RWPE1 (cell line): Measurements from ENCODE around the gene CD63.
A peak's percentile ranks its signal among the peaks of the same experiment; 100 is the strongest.
"Not testable (repeated sequence)": the region's sequence is repeated elsewhere in the genome, so short reads cannot be mapped to it uniquely, and the experiment has no call there.

Source experiments
- CTCF ChIA-PET: fragments of 350-600 bp; sonication (Branson Sonifier 250); formaldehyde crosslinking; extraction: SDS; loops from one replicate; lab custom pipeline; 2021; lab: Yijun Ruan, JAX
- POLR2A ChIA-PET: fragments of 400-600 bp; formaldehyde crosslinking; extraction: SDS; loops from one replicate; lab custom pipeline; 2020; ENCODE audit warnings: antibody characterized with exemption; ENCODE audit not compliant: low non-redundant PET; lab: Yijun Ruan, JAX
- DNase-seq: peaks from one replicate; pipeline ENCODE4 v3.0.0; 2012; ENCODE audit warnings: low spot score
- H3K27ac ChIP-seq: fragments of 450-650 bp; 2 replicates; pipeline ENCODE4 v1.5.1; 2017
- TF ChIP-seq, protein P1 (sequence below): fragments of 450-650 bp; conservative IDR thresholded peaks from 2 replicates; pipeline ENCODE4 v1.5.1; 2017; ENCODE audit warnings: low read depth, mild to moderate bottlenecking

CD63 gene

DNA sequence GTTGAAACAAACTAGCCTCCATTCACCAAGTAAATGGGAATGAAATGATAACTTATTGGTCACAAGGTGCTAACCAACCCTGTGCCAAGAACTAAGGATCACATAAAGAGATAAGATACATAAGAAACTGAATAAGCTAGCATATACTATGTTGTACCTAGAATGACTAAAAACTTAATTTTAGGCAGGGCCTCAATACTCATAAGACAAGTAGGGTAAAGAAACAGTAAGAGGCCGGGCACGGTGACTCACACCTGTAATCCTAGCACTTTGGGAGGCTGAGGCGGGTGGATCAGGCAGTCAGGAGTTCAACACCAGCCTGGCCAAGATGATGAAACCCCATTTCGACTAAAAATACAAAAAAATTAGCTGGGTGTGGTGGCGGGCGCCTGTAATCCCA, 31.9 kb upstream of the CD63 start:
- DNase-seq: no peak
- H3K27ac ChIP-seq: no peak overlapping the region
- ChIA-PET CTCF (no interaction called here), POLR2A (no interaction called here)
- TF ChIP-seq, protein P1, sequence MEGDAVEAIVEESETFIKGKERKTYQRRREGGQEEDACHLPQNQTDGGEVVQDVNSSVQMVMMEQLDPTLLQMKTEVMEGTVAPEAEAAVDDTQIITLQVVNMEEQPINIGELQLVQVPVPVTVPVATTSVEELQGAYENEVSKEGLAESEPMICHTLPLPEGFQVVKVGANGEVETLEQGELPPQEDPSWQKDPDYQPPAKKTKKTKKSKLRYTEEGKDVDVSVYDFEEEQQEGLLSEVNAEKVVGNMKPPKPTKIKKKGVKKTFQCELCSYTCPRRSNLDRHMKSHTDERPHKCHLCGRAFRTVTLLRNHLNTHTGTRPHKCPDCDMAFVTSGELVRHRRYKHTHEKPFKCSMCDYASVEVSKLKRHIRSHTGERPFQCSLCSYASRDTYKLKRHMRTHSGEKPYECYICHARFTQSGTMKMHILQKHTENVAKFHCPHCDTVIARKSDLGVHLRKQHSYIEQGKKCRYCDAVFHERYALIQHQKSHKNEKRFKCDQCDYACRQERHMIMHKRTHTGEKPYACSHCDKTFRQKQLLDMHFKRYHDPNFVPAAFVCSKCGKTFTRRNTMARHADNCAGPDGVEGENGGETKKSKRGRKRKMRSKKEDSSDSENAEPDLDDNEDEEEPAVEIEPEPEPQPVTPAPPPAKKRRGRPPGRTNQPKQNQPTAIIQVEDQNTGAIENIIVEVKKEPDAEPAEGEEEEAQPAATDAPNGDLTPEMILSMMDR: no peak

DNA sequence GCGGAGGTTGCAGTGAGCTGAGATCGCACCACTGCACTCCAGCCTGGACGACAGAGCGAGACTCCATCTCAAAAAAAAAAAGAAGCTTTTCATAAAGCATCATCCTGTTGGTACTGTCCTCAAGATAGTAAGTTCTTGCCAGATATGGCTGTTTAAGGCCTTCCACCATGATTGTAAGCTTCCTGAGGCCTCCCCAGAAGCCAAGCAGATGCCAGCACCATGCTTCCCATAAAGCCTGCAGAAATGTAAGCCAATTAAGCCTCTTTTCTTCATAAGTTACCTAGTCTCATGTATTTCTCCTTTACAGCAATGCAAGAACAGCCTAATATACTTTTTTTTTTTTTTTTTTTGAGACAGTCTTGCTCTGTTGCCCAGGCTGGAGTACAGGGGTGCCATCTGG, 29.8 kb upstream of the CD63 start:
- POLR2A ChIA-PET, H3K27ac ChIP-seq, DNase-seq: not testable (repeated sequence)
- CTCF ChIA-PET: interaction anchor here (0.6 kb wide), 1 partner anchor 32 kb away, joined by 5 read pairs; no protein-coding TSS in a partner anchor

- no peak for DNase-seq
- CTCF ChIA-PET: interaction anchor here (0.7 to 1.3 kb wide), 2 partner anchors 11 to 690 kb away, joined by 3 to 7 read pairs; no protein-coding TSS in a partner anchor
- no peak overlapping the region for H3K27ac ChIP-seq
- POLR2A ChIA-PET: no interaction called here
- TF ChIP-seq, protein P1: no peak
Observed at GRCh38 chr12:55757701-55758100, 28.9 kb upstream of the CD63 start.

DNA sequence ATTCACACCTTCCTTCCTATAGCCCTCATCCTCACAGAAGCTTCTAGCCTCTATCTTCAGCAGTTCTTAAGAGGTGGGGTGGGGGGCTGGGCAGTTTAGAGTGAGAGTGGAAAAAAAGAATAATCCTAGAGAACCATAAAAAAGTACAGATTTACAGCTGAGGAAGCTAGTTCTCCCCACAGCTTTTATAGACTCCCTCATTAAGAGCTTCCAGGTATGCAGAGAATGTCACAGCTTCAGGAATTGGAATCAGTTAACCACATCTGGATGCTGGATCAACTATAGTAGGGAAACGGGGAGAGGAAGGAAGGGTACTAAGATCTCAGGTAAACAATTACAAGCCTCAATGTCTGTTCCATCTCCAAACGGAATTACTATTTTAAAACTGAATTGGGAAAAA, 26.4 kb upstream of the CD63 start:
- TF ChIP-seq, protein P1: no peak
- H3K27ac ChIP-seq: no peak overlapping the region
- ChIA-PET CTCF (no interaction called here), POLR2A (no interaction called here)
- DNase-seq: no peak

DNA sequence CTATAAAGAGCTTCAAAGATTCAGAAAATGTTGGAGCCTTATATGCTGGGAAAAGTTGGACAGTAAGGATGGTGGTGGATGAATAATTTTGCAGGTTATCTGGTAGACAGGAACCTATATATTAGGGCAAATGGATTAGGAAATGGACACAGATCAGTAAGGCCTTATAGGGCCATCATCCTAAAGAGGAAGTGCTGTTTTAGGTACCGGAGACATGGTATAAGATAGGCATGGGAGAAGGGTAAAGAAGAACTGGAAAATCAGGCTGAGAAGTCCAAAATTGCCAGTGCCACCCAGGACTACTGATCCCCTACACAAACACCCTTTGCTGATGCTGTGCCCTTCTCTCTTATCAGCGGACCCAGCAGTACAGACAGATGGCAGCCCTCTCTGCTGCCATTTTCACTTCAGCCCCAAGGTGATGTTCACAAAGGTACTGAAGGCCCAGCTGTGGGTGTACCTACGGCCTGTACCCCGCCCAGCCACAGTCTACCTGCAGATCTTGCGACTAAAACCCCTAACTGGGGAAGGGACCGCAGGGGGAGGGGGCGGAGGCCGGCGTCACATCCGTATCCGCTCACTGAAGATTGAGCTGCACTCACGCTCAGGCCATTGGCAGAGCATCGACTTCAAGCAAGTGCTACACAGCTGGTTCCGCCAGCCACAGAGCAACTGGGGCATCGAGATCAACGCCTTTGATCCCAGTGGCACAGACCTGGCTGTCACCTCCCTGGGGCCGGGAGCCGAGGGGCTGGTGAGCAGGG, 19.6 kb upstream of the CD63 start:
- DNase-seq: no peak
- TF ChIP-seq, protein P1: no peak
- H3K27ac ChIP-seq: 0 out of 2 replicates have a peak overlapping the region, but pooled peaks have one; percentile 18
- CTCF ChIA-PET: interaction anchor here (1.0 kb wide), 1 partner anchor 9 kb away, joined by 3 read pairs; no protein-coding TSS in a partner anchor
- POLR2A ChIA-PET: no interaction called here

- no peak overlapping the region for H3K27ac ChIP-seq
- TF ChIP-seq, protein P1: no peak
- CTCF ChIA-PET: interaction anchor here (0.6 to 0.8 kb wide), 3 partner anchors 10 to 891 kb away, joined by 4 to 7 read pairs (median 4); no protein-coding TSS in a partner anchor
- DNase-seq: no peak
- POLR2A ChIA-PET: no interaction called here
Observed at GRCh38 chr12:55746913-55747231, 18.1 kb upstream of the CD63 start.
